NCI-H2107 (cell line): ENCODE measurements around the gene LRRK1.

Experiments used
- DNase-seq: peaks from one replicate; lab custom pipeline; 2025; lab: John Stamatoyannopoulos, UW

The LRRK1 gene

DNA sequence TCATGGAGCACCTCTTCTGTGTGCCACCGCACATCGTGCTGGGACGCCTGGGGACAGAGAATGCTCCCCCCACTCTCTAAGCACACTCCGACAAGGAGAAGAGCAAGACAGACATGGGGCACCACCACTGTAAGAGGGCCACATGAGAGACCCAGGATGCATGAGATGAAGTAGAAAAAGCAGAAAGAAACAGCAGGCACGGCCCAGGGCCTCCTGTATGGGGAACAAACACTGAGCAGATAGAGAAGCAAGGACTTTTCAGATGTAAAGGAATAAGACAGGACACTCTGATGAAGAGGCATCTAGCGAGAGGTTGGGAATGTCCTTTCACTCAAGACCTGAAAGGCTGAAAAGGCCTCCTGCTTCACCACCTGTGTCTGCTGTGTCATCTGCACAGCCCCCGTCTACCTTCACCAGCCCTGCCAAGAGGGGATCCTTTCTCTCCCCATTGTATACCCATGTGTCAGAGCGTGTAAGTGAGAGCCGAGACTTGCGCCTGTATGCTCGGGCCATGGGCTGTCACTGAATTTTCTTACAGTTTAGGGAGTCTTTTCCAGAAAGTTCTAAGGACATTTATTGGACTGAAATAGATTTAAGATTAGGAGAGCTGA is 125.6 kb downstream of the LRRK1 start:
- DNase-seq, result no peak

DNA sequence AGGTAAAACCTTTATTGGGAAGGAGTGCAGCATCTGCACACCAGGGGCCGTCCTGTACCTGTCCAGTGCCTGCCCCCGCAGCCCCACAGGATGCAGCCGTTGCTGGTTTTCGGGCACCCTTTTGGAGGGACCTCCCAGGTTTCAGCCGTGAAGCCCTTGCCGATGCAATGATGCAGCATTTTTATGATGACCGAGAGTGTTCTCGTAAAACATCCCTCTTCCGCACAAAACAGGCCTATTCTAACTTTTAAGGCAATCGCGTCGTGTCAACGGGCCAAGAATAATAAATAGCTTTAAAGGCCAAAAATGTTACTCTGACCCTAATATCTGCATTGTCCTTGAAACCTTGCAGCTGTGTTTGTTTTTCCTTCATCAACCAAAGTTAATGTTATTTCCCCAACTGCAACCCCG is 126.1 kb downstream of the LRRK1 start:
- DNase-seq, result no peak

DNA sequence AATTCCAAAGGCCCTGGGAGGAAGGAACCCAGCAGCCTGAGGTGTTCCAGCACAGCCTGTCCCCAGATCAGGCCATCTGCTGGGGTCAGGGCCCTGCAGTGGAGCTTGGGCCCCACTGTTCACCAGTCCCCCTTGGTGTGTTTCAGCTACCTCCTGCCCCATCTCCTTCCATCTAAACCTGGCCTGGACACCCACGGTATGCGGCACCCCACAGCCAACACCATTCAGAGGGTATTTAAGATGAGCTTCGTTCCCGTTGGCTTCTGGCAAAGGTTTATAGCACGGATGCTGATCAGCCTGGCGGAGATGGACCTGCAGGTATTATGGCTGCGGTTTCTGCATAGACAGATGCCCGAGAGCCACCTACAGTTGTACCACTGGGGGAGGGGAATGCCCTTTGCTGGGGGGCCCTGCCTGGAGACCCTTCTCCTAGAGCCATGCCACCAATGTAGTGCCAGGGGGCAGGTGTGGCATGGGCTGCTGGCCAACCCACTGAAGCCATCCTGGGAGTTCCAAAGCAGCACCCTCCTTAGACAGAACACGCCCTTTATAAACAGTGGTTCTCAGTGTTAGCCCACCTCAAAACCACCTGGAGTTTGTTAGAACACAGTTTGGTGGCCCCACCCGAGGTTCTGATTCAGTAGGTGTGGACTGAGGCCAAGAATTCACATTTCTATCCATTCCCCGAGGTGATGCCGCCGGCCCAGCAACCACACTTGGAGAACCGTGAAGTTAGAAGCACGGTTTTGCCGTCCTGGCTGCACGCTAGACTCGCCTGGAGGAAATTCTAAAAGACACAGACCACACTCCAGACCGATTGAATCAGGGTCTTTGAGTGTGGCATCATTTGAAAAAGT is 126.9 kb downstream of the LRRK1 start:
- DNase-seq, result no peak

DNA sequence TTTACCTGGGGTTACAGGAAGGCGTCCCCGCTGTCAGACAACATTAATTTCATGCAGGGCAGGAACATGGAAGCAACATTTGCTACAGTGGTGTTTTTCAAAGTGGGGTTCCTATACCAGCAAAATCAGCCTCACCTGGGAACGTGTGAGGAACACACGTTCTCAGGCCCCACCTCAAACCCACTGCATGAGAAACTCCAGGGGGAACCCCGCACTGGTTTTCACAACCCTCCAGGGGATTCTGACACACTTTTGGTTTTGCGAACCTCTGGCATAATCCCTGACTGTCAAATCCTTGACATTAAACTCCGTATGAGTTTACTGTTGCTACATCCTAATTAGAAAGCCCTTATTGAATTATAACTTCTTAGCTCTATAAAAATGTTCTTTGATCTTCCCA is 127.7 kb downstream of the LRRK1 start:
- DNase-seq, result no peak

DNA sequence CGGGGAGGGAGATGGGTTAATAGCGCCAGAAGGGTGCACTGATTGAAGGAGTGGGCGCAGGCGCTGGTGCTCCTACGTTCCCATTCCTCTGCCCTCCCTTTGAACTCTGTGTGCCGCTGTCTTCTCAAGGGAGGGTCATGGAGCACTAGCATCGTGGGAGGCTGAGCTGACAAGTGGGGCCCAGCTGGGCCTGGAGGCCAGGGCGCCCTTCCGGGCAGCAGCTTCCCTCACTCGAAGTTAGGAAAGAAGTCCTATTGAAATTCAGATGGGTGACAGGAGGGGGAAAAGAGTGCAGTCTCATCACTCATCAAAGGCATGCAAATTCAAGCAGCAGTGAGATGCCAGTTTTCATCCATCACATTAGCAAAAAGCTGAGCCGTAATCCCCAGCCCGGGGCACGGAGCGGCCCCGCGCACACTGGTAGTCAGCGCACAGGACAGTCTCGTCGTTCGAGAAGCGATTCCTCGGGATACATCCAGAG is 128.2 kb downstream of the LRRK1 start:
- DNase-seq, result no peak

DNA sequence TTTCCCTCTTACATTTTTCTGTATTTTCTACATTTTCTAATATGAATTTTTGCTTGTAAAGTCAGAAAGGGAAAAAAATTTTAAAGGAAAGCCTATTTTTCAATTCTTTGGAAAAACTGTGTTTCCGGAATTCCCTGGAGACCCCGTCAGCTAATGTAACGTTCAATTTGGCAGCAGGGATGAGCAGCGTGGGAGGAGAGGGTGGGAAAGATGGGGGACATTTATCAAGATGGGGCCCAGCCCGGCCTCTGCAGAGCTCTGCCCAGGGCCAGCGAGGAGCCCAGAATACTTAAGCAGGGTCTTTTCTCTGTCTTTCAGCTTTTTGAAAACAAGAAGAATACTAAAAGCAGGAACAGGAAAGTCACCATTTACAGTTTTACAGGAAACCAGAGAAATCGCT is 129.0 kb downstream of the LRRK1 start:
- DNase-seq, result no peak

DNA sequence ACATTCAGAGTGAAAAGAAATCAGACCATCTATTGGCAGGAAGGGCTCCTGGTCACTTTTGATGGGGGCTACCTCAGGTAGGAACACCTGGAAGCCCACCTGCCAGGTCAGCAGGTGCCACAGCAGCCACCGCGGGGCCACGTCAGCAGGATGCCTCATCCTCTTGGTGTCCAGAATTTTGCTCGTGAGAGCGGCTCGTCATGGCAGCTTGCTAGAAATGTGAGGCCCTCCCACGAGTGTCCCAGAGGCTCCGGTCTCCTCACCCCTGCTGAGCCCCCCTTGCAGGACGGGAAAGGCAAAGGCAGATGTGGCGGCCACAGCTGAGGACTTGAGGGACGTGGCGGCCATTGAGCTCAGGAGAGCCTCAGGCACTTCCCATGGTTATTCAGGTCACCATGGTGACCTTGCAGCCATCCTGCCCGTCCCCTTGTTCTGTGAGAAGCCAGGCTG is 129.4 kb downstream of the LRRK1 start:
- DNase-seq, result no peak

DNA sequence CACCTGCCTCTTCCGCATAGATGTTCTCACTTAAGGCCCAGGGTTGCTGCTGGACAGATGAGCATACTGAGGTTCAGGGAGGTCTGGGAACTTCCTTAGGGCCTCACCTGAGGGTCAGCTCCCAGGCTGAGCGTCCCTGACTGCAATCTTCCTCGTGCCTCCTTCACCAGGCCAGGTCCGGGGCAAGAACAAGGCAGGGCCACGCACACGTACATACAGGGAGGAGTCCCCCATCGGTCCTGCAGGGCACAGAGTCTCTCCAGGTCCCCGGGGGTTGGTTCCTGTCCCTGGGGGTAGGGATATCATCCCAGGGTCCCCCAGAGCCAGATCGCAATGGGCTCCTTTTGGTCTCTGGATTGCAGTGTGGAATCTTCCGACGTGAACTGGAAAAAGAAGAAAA is 130.1 kb downstream of the LRRK1 start:
- no peak for DNase-seq

DNA sequence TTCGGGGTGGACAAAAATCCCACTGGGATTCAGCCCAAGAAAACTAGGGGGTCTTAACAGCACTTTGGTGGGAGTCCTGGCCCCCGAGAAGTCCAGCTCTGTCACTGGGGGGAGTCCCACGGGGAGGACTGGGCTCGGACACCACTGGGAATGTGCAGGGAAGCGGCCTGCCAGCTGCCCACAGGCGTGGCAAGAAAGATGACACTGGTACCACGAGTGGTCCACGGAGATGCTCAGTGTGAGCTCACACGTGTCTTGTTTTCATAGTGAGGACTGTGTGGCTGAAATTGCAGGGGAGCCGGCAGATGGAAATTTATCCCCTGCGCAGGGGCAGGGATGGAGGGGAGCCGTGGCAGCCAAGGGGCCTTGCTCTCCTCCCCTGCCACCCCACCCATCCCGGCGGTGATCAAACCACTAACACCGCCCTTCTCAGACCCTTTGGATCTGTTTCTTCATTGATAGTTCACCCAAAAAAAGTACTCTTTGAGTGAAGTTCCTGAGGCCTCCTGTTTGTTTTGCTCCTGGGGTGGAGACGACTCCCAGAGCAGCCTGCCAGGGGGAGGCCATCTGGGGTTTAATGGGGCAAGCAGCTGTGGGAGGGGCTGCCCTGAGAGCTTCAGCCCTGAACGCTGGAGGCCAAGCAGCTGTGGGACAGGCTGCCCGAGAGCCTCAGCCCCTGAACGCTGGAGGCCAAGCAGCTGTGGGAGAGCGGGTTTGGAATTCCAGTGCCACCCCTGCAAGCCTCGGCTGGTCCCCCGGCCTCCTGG is 130.9 kb downstream of the LRRK1 start:
- DNase-seq, result no peak

DNA sequence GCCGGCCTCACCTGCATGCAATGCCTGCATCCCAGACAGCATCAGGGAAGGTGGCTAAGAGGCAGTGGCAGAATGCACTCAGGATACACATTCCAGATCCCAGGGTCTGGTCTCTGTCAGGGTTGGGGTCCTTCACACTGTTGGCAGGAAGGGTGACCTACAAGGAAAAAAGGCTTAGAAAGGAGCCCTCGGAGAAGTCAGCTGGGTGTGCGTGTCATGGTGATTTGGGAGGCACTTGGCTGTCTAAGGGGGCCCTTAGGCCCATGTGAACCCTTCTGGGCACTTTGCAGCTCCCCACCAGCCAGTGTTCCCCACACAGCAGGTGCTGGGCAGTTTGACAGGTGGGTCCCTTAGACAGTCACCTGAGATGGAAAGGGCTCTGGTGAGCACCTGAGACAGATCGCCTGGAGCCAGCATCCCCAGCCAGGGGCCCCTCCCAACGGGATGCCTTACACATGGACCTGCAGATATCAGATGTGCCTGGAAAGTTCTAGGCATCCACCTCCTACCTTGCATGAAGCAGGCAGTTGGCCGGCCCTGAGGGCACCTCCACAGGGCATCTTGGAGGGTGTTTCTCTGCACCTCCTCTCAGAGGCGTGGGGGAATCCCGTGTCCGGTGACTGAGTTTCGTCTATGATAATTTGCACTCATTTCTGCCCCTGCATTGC is 131.6 kb downstream of the LRRK1 start:
- DNase-seq, result no peak

DNA sequence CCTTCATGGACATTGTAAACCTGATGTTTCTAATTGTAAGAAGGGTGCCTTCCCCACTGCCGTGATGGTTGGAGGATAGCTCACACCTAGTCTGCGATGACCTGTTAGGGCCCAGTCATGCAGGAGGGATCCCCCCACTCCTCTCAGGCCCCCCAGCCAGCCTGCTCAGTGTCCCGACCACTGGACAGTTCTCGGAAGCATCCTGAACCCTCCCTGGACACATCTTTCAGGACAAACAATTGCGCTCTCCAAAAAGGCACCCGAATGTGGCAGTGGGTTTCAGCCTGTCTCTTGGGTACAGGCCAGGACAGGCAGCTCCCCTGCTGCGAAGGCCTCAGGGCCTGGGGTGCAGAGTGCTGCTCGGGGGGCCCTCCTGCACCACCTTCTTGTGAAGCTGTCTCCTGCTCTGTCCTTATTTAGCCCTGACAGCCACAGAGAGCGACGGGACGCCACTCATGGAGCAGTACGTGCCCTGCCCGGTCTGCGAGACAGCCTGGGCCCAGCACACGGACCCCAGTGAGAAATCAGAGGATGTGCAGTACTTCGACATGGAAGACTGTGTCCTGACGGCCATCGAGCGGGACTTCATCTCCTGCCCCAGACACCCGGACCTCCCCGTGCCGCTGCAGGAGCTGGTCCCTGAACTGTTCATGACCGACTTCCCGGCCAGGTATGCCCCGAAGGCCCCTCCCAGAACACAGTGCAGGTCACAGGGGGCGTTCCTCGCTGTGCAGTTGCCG is 132.3 kb downstream of the LRRK1 start:
- no peak for DNase-seq

DNA sequence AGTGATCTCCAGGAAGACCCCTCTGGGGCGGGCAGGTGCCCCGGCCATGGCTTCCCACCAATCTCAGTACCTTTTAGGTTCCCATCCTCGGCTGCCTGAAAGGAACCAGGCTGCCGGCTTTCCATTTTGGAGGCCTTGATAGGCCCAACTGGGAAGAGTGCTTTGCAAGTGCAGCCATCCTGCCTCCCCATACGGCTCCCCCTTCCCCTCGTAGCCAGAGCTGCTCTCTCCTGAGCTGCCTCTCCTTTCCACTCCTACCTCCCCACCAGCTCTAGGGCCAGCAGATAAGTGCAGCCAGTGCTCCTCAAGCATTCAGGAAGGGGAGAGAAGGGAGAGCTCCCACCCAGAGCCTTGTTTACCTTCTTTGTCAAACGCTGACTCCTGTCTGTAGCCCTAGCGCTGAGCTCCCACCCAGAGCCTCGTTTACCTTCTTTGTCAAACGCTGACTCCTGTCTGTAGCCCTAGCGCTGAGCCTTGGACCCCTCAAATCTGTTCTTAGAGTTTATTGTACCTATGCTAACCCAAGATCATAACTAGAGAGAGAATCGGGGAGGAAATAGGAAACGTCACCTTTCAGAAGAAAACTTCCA is 133.0 kb downstream of the LRRK1 start:
- DNase-seq, result no peak

DNA sequence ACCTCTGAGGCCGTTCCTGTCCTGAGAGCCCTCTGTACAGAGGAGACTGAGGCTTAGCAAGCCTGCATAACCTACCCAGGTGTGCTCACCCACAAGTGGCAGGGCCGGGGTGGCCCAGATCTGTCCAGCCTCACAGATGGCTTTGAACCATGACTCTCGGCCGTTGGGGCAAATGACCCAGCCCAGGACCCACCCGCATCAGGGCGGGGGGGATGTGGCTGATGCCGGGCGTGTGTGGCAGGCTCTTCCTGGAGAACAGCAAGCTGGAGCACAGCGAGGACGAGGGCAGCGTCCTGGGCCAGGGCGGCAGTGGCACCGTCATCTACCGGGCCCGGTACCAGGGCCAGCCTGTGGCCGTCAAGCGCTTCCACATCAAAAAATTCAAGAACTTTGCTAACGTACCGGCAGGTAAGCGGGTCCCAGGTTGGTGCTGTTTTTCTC is 133.5 kb downstream of the LRRK1 start:
- no peak for DNase-seq

DNA sequence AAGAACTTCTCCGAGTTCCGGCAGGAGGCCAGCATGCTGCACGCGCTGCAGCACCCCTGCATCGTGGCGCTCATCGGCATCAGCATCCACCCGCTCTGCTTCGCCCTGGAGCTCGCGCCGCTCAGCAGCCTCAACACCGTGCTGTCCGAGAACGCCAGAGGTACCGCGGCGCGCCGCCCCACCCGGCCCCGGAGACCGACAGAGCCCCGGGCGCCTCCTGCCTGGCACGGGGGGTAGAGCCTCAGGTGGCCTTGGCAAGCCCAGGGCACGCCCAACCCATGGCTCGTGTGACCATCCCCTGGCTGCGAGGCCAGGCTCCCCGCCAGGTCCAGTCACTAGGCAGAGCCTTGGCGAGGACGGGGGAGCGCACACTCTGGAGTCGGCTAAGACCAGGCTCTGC is 134.1 kb downstream of the LRRK1 start:
- DNase-seq, result no peak

DNA sequence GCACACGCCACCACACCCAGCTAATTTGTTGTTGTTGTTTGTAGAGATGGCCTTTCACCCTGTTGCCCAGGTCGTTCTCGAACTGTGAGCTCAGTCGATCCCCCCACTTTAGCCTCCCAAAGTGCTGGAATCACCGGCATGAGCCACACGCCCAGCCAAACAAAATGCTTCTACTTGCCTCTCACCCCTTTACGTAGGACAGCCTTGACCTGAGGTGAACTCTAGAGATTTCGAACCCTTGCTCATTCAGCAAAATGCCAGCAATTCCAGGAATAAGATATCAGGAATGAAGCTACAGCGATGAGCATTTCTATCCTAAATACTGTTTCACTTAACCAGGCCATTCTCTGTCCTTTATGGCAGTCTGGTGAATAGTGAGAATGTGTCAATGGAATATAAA is 135.0 kb downstream of the LRRK1 start:
- no peak for DNase-seq

DNA sequence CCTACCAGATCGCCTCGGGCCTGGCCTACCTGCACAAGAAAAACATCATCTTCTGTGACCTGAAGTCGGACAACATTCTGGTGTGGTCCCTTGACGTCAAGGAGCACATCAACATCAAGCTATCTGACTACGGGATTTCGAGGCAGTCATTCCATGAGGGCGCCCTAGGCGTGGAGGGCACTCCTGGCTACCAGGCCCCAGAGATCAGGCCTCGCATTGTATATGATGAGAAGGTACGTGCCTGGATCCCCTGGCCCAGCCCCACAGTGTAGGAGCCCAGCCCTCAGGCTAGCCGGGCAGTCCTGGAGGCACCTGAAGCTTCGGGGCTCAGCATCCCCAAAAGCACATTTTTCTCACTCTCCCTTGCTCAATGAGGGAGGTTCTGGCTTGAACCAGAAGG is 135.8 kb downstream of the LRRK1 start:
- no peak for DNase-seq

DNA sequence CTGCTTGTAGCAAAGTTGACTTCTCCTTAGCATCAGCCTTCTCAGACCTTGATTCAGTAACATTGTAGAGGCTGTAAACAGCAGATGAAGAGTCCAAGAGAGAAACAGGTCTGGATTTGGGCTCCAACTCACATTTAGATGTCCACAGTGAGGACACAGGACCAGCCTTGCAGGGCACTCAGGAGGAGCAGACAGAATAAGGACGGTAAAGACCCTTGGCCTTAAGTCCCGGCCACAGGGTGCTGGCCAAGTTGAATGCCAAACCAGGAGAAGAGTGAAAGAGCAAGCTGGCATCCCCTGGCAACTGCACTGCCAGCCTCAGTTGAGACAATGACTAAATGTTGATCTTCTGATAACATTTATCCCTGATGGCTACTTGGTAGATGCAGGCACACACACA is 136.3 kb downstream of the LRRK1 start:
- DNase-seq, result no peak

DNA sequence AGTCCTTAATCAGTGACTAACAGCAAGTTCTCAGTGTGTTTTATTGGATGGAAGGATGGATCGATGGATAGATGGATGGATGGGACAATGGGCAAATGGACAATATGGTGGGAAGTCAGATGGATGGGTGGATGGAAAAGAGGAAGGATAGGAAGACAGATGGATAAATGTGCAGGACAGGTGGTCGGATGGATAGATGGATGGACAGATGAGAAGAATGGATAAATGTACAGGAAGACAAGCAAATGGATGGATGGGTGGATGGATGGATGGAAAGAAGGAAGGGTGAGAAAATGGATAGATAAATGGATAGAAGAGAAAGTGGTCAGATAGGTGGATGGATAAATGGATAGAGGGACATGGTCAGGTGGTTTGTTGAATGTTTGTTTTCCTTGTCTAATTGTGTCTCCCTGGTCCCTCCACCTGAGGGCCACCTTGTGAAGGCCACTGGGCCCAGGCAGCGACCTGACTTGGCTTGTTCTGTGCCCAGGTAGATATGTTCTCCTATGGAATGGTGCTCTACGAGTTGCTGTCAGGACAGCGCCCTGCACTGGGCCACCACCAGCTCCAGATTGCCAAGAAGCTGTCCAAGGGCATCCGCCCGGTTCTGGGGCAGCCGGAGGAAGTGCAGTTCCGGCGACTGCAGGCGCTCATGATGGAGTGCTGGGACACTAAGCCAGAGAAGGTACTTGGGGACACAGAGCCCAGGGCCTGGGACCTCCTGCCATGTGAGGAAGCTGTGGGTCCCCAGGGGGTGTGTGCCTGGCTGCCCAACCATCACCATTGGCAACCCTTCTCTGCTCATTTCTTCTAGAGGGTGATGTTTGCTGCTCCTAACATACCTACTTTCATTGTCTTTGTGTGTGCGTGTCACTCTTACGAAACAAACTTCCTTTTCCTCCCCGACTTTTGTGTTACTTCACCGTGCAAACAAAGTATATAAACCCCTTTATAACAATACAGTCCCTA is 137.5 kb downstream of the LRRK1 start:
- no peak for DNase-seq

DNA sequence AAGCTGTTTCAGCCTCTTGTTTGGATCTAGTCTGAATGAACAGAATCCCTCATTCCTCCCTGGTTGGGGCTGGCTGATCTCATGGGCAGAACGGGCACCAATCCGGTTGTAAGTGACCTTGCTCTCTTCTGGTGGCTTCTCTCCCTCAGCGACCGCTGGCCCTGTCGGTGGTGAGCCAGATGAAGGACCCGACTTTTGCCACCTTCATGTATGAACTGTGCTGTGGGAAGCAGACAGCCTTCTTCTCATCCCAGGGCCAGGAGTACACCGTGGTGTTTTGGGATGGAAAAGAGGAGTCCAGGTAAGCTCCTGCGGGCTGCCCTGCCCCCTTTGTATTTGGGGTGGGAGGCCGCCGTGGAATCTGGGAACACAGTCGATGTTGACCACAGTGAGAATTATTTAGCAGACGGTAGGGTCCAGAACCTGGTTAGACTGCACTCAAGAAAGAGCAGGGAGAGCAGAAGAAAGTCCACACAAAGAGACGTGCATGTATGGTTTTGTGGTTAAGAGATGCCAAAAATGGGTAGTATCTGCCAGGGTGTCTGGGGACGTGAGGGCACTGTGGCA is 138.8 kb downstream of the LRRK1 start:
- DNase-seq, result no peak

DNA sequence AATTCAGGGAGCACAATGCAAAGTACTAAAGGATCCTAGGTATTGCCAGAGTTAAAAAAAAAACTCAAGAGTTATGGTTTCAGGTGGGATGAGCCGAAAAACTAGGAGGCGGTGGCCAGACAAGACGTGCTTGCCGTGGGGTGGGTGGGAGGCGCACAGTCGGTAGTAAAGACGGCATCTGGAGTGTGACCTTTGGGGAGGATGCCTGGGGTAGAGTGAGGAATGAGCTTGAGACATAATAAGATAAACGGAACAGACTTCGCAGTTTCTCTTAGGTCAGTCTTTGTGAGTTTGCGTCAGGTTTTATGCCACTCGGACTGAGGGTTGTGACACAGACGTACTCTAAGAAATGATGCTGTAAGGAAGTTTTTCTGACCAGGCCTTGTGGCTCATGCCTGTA is 139.6 kb downstream of the LRRK1 start:
- no peak for DNase-seq
